Naive thymus-derived CD4-positive, alpha-beta T cell (primary cell): ENCODE measurements around the gene GNL2. TPM values are rescaled to one million over a fixed set of nuclear protein-coding genes. Genes with fewer than 3 reads are reported as not detected.

Experiments
- ATAC-seq: fragments of 150-1000 bp; cut with Tn5 transposase; 2 replicates; pipeline ENCODE4 v1.10.0; 2021; ENCODE audit warnings: mild to moderate bottlenecking, moderate library complexity
- CTCF ChIA-PET: fragments of 350-600 bp; sonication (Branson Sonifier 250); formaldehyde crosslinking; loops from one replicate; lab custom pipeline; 2021; ENCODE audit warnings: antibody characterized with exemption; lab: Charles Lee
- POLR2A ChIA-PET: fragments of 350-600 bp; sonication (Branson Sonifier 250); formaldehyde crosslinking; loops from one replicate; lab custom pipeline; 2021; ENCODE audit warnings: antibody characterized with exemption, inconsistent platforms; lab: Charles Lee
- DNase-seq, 9 donors: peaks; one replicate each; pipeline versions ENCODE4 v3.0.0 to v3.0.0-alpha.2; 2020 to 2022; ENCODE audit warnings: mixed read lengths in 1 of 9
- H3K27ac ChIP-seq: one replicate; pipeline ENCODE4 v1.7.0; 2013; ENCODE audit warnings: mild to moderate bottlenecking, low read depth, low read length, moderate library complexity
- H3K27me3 ChIP-seq, 2 donors: one replicate each; pipeline ENCODE4 v1.7.0; 2013; ENCODE audit warnings: low read length in 2 of 2, mild to moderate bottlenecking in 2 of 2, moderate library complexity in 2 of 2; ENCODE audit not compliant: control insufficient read depth in 2 of 2, insufficient read depth in 2 of 2
- H3K36me3 ChIP-seq, 3 experiments: 1 replicate in 2 of 3; 2 replicates in 1 of 3; pipeline ENCODE4 v1.7.0; 2013; ENCODE audit warnings: low read length in 3 of 3, mild to moderate bottlenecking in 3 of 3, moderate library complexity in 1 of 3; ENCODE audit not compliant: insufficient read depth in 3 of 3, control insufficient read depth in 2 of 3
- H3K4me1 ChIP-seq, 2 donors: one replicate each; pipeline ENCODE4 v1.7.0; 2013; ENCODE audit warnings: low read length in 2 of 2, mild to moderate bottlenecking in 2 of 2, moderate library complexity in 1 of 2; ENCODE audit not compliant: control insufficient read depth in 2 of 2, insufficient read depth in 2 of 2
- H3K4me3 ChIP-seq: 2 replicates; pipeline ENCODE4 v1.7.0; 2013; ENCODE audit warnings: mild to moderate bottlenecking, low read length
- H3K9me3 ChIP-seq, 3 experiments: 1 replicate in 2 of 3; 2 replicates in 1 of 3; pipeline ENCODE4 v1.7.0; 2013; ENCODE audit warnings: low read length in 3 of 3; ENCODE audit not compliant: control insufficient read depth in 2 of 3
- H3K27ac Mint-ChIP-seq, 9 donors: one replicate each; pipeline ENCODE4 v1.8.0; 2020 to 2022; ENCODE audit warnings: mixed read lengths in 9 of 9, mild to moderate bottlenecking in 8 of 9, moderate library complexity in 5 of 9, inconsistent platforms in 2 of 9
- H3K27me3 Mint-ChIP-seq, 5 donors: one replicate each; pipeline ENCODE4 v1.8.0; 2021 to 2022; ENCODE audit warnings: mixed read lengths in 5 of 5, mild to moderate bottlenecking in 1 of 5
- H3K36me3 Mint-ChIP-seq, 5 donors: one replicate each; pipeline ENCODE4 v1.8.0; 2020 to 2022; ENCODE audit warnings: mixed read lengths in 5 of 5, mild to moderate bottlenecking in 3 of 5, inconsistent platforms in 1 of 5
- H3K4me1 Mint-ChIP-seq, 7 donors: one replicate each; pipeline ENCODE4 v1.8.0; 2020 to 2022; ENCODE audit warnings: mixed read lengths in 7 of 7, mild to moderate bottlenecking in 3 of 7, inconsistent platforms in 1 of 7
- H3K4me3 Mint-ChIP-seq, 10 donors: one replicate each; pipeline ENCODE4 v1.8.0; 2020 to 2022; ENCODE audit warnings: mild to moderate bottlenecking in 10 of 10, mixed read lengths in 10 of 10, moderate library complexity in 6 of 10, inconsistent platforms in 2 of 10
- H3K9me3 Mint-ChIP-seq, 11 donors: one replicate each; pipeline ENCODE4 v1.8.0; 2020 to 2022; ENCODE audit warnings: mixed read lengths in 11 of 11, mild to moderate bottlenecking in 4 of 11, inconsistent platforms in 1 of 11, moderate library complexity in 1 of 11
- intact Hi-C, 2 donors: fragments of 100-400 bp; cut with micrococcal nuclease; formaldehyde crosslinking; loops; one replicate each; pipeline ENCODE4 v1.15.1; 2023
- polyA plus RNA-seq, 2 donors: library from polyadenylated mRNA; unstranded; fragments of 300-500 nt; fragmentation: Illumina TruSeq; gene quantifications; one replicate each; pipeline ENCODE4 v1.2.3, GENCODE V29; 2021
- total RNA-seq, 6 experiments: library from RNA in 5 of 6; stranded (reverse) in 5 of 6; gene quantifications; 1 replicate in 5 of 6; 2 replicates in 1 of 6; pipeline ENCODE4 v1.2.3 and lab custom pipeline; 2021 to 2026

GNL2 gene
- total and polyA plus RNA-seq, 7 experiments from 2014 or later, result 33.3 to 66.7 (median 56.0) TPM

DNA sequence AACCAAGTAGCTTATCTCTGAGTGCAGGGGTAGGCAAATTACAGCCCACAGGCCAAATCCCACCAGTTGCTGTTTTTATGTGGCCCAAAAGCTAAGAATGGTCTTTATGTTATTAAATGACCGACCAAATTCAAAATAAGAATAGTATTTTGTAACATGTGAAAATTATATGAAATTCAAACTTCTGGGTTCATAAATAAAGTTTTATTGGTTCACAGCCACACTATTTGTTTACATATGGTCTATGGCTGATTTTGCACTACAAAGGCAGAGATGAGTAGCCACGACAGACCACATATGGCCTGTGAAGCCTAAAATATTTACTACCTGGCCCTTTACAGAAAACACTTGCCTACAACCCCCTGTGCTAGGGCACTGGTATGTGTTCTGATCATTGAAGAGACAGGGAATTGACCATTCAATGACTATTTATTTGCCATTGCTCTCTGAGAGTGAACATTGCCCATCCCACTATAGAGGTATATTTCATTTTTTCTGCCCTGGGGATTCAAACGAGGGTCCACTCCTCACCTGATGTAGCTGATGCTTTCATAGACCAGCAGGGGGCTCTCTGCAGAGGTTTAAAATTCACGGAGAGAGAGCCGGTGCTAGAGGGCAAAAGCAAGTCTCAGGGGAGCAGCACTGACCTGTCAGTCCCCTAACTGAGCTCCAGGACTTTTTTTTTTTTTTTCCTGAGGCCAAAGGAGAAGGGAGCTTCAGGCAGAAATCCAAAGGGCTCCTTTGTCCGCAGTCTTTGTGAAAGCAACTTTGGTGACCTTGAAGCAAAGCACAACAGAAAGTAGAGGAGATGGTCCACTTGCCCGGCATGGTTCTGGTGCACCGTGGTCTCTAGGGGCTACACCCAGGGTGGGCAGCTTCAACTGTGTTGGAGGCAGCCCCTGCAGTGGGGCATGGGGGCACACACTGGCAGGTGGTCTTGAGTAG, 7.3 kb upstream of the GNL2 start:
- intact Hi-C loops, result loop anchor here (1.0 kb wide), 1 partner anchor 79 kb away; no protein-coding TSS in a partner anchor
- H3K4me3 Mint-ChIP-seq, result no peak overlapping the region
- H3K27ac Mint-ChIP-seq, result no peak overlapping the region
- Histone ChIP-seq H3K27me3 (no peaks in the 10 kb centered on the region), H3K9me3 (no peaks in the 10 kb centered on the region), H3K36me3 (no peaks in the 10 kb centered on the region), H3K27ac (no peak overlapping the region), H3K4me3 (no peak overlapping the region), H3K4me1 (no peaks in the 10 kb centered on the region)
- DNase-seq (peak in 7 of 9 donors; percentile 10 to 64 (median 47)), ATAC-seq (peak; percentile 78)
- peaks cover 0 to 32% (median 0%) of the 10 kb centered on the region in 5 donors for H3K27me3 Mint-ChIP-seq
- H3K4me1 Mint-ChIP-seq, result peaks cover 0 to 5% (median 0%) of the 10 kb centered on the region in 7 donors
- ChIA-PET CTCF (interaction anchor here (0.5 to 4.7 kb wide), 20 partner anchors 19 to 416 kb away, joined by 3 to 60 read pairs (median 4); partner anchors contain the start of gene SNIP1), POLR2A (interaction anchor here (1.0 to 2.4 kb wide), 4 partner anchors 15 to 79 kb away, joined by 3 to 7 read pairs (median 3); no protein-coding TSS in a partner anchor)
- H3K36me3 Mint-ChIP-seq, result no peaks in the 10 kb centered on the region
- no peaks in the 10 kb centered on the region for H3K9me3 Mint-ChIP-seq

DNA sequence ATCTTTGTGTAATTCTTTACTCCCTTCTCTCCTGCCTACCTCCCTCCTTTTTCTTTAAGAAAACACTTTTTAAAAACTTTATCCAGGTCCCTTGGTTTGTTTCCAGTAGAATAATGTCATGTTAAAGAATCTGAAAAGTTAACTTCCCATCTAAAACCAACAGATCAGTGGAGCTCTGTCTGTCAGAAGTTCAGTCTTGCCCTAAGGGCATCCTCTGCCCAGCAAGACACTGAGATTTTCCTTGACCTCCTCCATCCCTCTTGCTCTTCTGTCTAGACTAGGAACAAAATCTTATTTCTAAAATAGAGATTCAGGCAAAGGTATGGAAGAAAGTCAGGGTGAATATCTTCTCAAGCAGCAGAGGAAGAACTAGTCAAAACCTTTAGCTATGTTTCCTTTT, 5.7 kb upstream of the GNL2 start:
- ATAC-seq (no peak), DNase-seq (no peak)
- ChIA-PET CTCF (interaction anchor here (0.6 to 4.7 kb wide), 4 partner anchors 12 to 81 kb away, joined by 5 to 60 read pairs (median 6); no protein-coding TSS in a partner anchor), POLR2A (interaction anchor here (1.3 kb wide), 1 partner anchor 13 kb away, joined by 3 read pairs; no protein-coding TSS in a partner anchor)
- Mint-ChIP-seq H3K4me3 (no peak overlapping the region), H3K36me3 (no peaks in the 10 kb centered on the region), H3K27me3 (peaks cover 0 to 35% (median 0%) of the 10 kb centered on the region in 5 donors), H3K4me1 (peaks cover 0 to 7% (median 4%) of the 10 kb centered on the region in 7 donors), H3K27ac (no peak overlapping the region), H3K9me3 (no peaks in the 10 kb centered on the region)
- H3K9me3 ChIP-seq, result no peaks in the 10 kb centered on the region
- no peaks in the 10 kb centered on the region for H3K4me1 ChIP-seq
- no peaks in the 10 kb centered on the region for H3K36me3 ChIP-seq
- H3K27ac ChIP-seq, result no peak overlapping the region
- no peak overlapping the region for H3K4me3 ChIP-seq
- no peaks in the 10 kb centered on the region for H3K27me3 ChIP-seq
- intact Hi-C loops, result no loop called here

DNA sequence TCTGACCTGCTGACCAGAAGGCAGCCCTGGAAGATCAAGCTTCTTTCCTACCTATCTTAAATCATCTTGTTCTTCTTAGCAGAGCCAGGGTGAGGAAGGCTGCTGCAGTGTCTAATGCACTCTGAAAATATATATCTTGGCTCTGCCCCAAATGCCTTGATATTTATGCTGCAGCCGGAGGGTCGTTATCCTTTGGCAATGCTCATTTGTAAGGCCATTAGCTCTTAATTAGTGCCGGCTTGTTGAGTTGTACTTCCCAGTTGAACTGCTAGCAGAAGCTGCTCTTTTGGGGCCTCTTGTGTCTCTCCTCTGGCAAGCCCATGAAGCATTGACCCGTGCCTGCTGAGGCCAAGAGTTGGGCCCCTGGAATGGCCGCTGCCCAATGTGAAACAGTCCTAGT, 4.2 kb upstream of the GNL2 start:
- Mint-ChIP-seq H3K36me3 (peaks cover 0 to 3% (median 0%) of the 10 kb centered on the region in 5 donors), H3K27ac (no peak overlapping the region), H3K4me3 (no peak overlapping the region), H3K4me1 (peaks cover 13 to 22% (median 17%) of the 10 kb centered on the region in 7 donors), H3K9me3 (no peaks in the 10 kb centered on the region), H3K27me3 (peaks cover 0 to 35% (median 0%) of the 10 kb centered on the region in 5 donors)
- ChIA-PET CTCF (interaction anchor here (1.0 to 4.7 kb wide), 3 partner anchors 83 to 91 kb away, joined by 3 to 60 read pairs (median 3); a partner anchor contains a TSS), POLR2A (interaction anchor here (0.8 kb wide), 1 partner anchor 84 kb away, joined by 3 read pairs; no protein-coding TSS in a partner anchor)
- Histone ChIP-seq H3K4me3 (no peak overlapping the region), H3K27ac (no peak overlapping the region), H3K27me3 (no peaks in the 10 kb centered on the region), H3K4me1 (peaks cover 3 to 8% of the 10 kb centered on the region in 2 donors), H3K36me3 (no peaks in the 10 kb centered on the region), H3K9me3 (no peaks in the 10 kb centered on the region)
- DNase-seq (no peak), ATAC-seq (no peak)
- intact Hi-C loops, result loop anchor here (5.0 to 10.0 kb wide), 5 partner anchors 85 to 1135 kb away; partner anchors contain the start of genes C1orf122 (in 1 of the 2), MEAF6 (in 1 of the 2), MRPS15 (in 1 of the 2) and UTP11 (in 1 of the 2)

DNA sequence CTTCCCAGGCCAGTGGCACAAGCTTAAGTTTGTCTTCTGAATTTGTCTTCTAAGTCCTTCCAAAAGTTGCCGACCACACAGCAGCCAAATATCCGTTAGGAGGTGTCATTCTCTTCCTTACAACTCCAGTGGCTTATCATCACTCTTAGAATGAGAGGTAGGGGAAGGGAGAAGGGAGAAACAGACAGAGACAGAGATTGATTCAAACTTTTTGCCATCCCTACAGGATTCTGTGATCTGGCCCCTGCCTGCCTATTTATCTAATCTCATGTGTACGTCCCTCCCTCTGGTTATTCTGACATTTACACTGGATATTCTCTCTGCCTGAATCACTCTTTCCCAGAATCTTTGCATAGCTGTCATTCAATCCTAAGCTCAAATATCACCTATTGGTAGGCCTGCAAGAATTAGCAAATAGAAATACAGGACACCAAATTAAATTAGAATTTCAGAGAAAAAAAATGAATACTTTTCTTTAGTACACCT, 488 bp upstream of the GNL2 start:
- Histone ChIP-seq H3K27me3 (no peaks in the 10 kb centered on the region), H3K9me3 (no peaks in the 10 kb centered on the region), H3K4me1 (peaks cover 12 to 22% of the 10 kb centered on the region in 2 donors), H3K27ac (peak overlapping the region; percentile 86), H3K4me3 (peak overlapping the region; percentile 81), H3K36me3 (peaks cover 0 to 13% (median 11%) of the 10 kb centered on the region in 3 experiments)
- ATAC-seq, result no peak
- H3K4me3 Mint-ChIP-seq, result peak overlapping the region; percentile 96 to 100 (median 99)
- peak overlapping the region; percentile 92 to 99 (median 98) for H3K27ac Mint-ChIP-seq
- H3K36me3 Mint-ChIP-seq, result peaks cover 2 to 5% (median 4%) of the 10 kb centered on the region in 5 donors
- intact Hi-C loops, result loop anchor here (1.0 to 10.0 kb wide), 10 partner anchors 42 to 1131 kb away; partner anchors contain the start of genes CDCA8 (in 2 of the 2), MEAF6 (in 2 of the 2), C1orf122 (in 1 of the 2) and MRPS15 (in 1 of the 2)
- ChIA-PET POLR2A (interaction anchor here (1.1 to 1.8 kb wide), 5 partner anchors 42 to 264 kb away, joined by 3 to 8 read pairs (median 4); partner anchors contain the start of genes C1orf122, SNIP1 and ZC3H12A), CTCF (interaction anchor here (0.7 to 1.0 kb wide), 4 partner anchors 82 to 263 kb away, joined by 3 to 4 read pairs (median 3); partner anchors contain the start of gene MTF1)
- peaks cover 17 to 39% (median 29%) of the 10 kb centered on the region in 7 donors for H3K4me1 Mint-ChIP-seq
- no peak for DNase-seq
- no peaks in the 10 kb centered on the region for H3K9me3 Mint-ChIP-seq
- H3K27me3 Mint-ChIP-seq, result peaks cover 0 to 17% (median 0%) of the 10 kb centered on the region in 5 donors

DNA sequence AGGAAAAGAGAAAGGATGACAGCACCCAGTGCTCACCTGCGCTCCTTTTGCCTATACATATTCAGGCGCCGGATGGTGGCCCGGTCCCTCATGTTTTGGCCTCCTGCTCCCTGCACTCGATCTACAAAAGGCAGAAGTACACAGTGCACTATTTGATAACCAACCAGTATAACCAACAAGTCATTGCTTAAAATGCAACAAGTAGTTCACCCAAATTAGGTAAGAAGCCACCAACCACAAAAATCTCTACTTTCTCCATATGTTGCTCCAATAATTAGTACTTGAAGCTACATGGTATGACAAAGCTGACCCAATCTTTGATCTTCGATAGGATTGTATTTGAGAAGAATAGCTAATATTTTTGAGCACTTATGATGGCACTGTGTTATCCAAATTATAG, 2.0 kb downstream of the GNL2 start:
- Histone ChIP-seq H3K27ac (no peak overlapping the region), H3K4me3 (no peak overlapping the region), H3K4me1 (peaks cover 12 to 22% of the 10 kb centered on the region in 2 donors), H3K36me3 (peaks cover 0 to 34% (median 13%) of the 10 kb centered on the region in 3 experiments), H3K9me3 (no peaks in the 10 kb centered on the region), H3K27me3 (no peaks in the 10 kb centered on the region)
- Mint-ChIP-seq H3K36me3 (peaks cover 4 to 18% (median 9%) of the 10 kb centered on the region in 5 donors), H3K4me1 (peaks cover 17 to 43% (median 35%) of the 10 kb centered on the region in 7 donors), H3K27ac (peak overlapping the region in 1 of 9 donors; percentile 29), H3K4me3 (peak overlapping the region in 9 of 10 donors; percentile 12 to 99 (median 34)), H3K9me3 (no peaks in the 10 kb centered on the region), H3K27me3 (peaks cover 0 to 6% (median 0%) of the 10 kb centered on the region in 5 donors)
- ATAC-seq, result no peak
- ChIA-PET CTCF (no interaction called here), POLR2A (interaction anchor here (0.6 to 1.0 kb wide), 3 partner anchors 24 to 214 kb away, joined by 3 to 4 read pairs (median 3); partner anchors contain the start of genes C1orf122 and YRDC)
- no peak for DNase-seq
- intact Hi-C loops, result loop anchor here (2.0 to 10.0 kb wide), 3 partner anchors 79 to 1129 kb away; partner anchors contain the start of genes MEAF6 (in 1 of the 2) and MRPS15 (in 1 of the 2)
